Measurements from ENCODE around the gene HOXA7. TPM values are rescaled to one million over a fixed set of nuclear protein-coding genes. Genes with fewer than 3 reads are reported as not detected.

The HOXA7 gene
- total RNA-seq, 2 donors from 2014 or later = not detected

- Mint-ChIP-seq H3K36me3 (ENCODE audit: insufficient read depth in 2 of 2) (no peaks in the 10 kb centered on the region), H3K4me1 (ENCODE audit: low read depth) (peaks cover 38% of the 10 kb centered on the region), H3K27me3 (ENCODE audit: low read depth) (peaks cover 77% of the 10 kb centered on the region), H3K27ac (no peak overlapping the region), H3K4me3 (peak overlapping the region in 1 of 2 donors; percentile 85), H3K9me3 (no peaks in the 10 kb centered on the region)
- DNase-seq = peak in 1 of 2 donors; percentile 1
- no peak for ATAC-seq (replicated peaks in 1 of 2)
These were observed 26.6 kb upstream of the HOXA7 start for GRCh38 chr7:27182861-27183681.

GRCh38 chr7:27182285-27182841, 25.9 kb upstream of the HOXA7 start:
- peaks cover 77% of the 10 kb centered on the region for H3K27me3 Mint-ChIP-seq (ENCODE audit: low read depth)
- DNase-seq = no peak
- H3K4me1 Mint-ChIP-seq (ENCODE audit: low read depth) = peaks cover 31% of the 10 kb centered on the region
- no peak overlapping the region for H3K27ac Mint-ChIP-seq
- H3K9me3 Mint-ChIP-seq = no peaks in the 10 kb centered on the region
- H3K4me3 Mint-ChIP-seq = no peak overlapping the region
- ATAC-seq (replicated peaks in 1 of 2) = no peak
- H3K36me3 Mint-ChIP-seq (ENCODE audit: insufficient read depth in 2 of 2) = no peaks in the 10 kb centered on the region

GRCh38 chr7:27181795-27182275, 25.4 kb upstream of the HOXA7 start:
- Mint-ChIP-seq H3K36me3 (ENCODE audit: insufficient read depth in 2 of 2) (no peaks in the 10 kb centered on the region), H3K27me3 (ENCODE audit: low read depth) (peaks cover 73% of the 10 kb centered on the region), H3K4me1 (ENCODE audit: low read depth) (peaks cover 30% of the 10 kb centered on the region), H3K9me3 (no peaks in the 10 kb centered on the region), H3K4me3 (no peak overlapping the region), H3K27ac (no peak overlapping the region)
- ATAC-seq (replicated peaks in 1 of 2) (no peak), DNase-seq (peak in 1 of 2 donors; percentile 0)

DNA sequence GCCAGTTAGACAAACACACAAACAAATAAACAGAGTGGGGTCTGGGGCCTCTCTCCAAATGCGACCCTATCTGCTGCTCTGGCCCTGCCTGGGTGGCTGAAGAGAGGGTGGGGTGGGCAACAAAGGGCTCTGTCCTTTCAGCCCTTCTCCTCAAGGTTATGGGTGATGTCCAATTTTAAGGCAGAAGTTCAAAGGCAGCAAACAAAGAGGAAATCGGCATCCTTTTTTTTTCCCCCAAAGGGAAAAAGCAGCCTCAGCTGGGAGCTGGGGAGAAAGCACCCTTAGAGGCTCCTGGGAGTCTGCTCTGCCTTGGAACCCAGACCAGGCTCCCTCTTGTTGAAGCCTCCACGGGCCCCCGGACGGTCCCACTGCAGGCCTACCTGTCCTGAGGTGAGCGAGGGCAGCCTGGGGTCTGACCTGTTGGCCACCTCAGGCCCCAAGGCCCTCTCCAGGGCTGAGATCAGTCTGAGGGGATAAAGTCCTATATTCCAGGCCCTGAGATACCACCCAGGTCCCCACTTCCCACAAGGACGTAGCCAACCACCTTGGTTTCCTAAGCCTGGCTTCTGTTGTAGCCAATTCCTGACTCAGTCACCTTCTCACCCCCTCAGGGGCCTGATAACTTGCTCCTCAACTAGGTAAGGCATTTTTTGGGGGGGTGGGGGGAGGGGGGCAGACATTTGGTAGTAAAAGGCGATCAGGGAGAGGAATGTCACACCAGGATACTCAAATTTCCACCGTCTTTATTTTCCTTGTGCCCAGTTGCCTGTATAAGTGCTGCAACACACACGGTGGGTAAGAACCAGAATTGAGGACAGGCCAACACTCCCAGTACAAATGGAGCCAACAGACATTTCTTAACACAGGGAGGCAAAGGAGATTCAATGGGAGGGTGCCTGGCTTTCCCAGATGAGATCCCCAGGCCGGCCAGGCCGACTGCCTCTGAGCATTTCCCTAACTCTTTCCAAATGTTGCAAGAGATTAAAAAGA, 24.3 kb upstream of the HOXA7 start:
- no peak for ATAC-seq (replicated peaks in 1 of 2)
- Mint-ChIP-seq H3K4me1 (ENCODE audit: low read depth) (peaks cover 23% of the 10 kb centered on the region), H3K36me3 (ENCODE audit: insufficient read depth in 2 of 2) (no peaks in the 10 kb centered on the region), H3K27ac (no peak overlapping the region), H3K27me3 (ENCODE audit: low read depth) (peaks cover 66% of the 10 kb centered on the region), H3K4me3 (no peak overlapping the region), H3K9me3 (no peaks in the 10 kb centered on the region)
- no peak for DNase-seq

DNA sequence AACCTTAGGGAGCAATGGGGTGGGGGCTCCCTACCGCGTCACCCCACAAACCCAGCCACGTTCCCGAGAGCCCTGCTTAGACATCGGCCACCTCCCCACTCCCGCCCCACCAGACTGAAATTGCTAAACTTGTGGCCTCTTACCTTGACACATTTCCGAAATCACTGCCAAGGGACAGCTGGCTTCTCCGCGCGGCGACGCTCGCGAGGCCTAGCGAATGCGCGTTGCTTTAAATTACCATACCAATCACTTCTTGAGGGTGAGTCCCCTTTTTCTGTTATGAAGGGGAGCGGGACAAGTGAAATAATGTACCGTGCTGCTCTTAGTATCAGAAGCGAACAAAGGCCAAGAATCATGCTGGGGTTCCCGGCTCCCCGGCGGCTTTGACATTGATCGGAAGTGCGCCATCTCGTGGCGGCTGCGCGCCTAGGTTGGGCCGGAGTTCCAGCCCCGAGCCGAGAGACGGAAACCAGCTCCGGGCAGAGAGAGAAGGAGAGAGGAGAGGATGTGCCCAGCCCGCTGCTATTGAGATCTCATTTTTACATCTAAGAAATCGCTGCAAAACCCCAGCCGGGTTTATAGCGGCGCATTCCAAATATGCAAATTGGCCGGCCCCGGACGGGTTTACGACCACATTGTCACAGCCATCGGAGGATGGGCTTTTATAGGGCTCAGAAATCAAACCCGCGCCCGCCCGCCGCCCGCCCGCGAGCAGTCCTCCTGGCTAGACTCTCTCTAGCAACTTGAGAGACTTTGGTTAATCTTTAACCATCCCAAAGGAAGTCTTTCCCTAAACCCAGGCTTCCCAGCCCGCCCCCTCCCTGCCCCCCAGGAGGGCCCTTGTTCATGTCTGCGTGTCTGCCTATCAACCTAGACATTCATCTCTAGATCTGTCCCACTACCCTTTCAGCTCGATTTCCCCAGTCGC, 23.3 kb upstream of the HOXA7 start:
- Mint-ChIP-seq H3K9me3 (no peaks in the 10 kb centered on the region), H3K27ac (no peak overlapping the region), H3K36me3 (ENCODE audit: insufficient read depth in 2 of 2) (no peaks in the 10 kb centered on the region), H3K4me1 (ENCODE audit: low read depth) (peaks cover 13% of the 10 kb centered on the region), H3K4me3 (peak overlapping the region; percentile 12 to 67), H3K27me3 (ENCODE audit: low read depth) (peaks cover 65% of the 10 kb centered on the region)
- DNase-seq (peak; percentile 73 to 80), ATAC-seq (replicated peaks in 1 of 2) (peak; percentile 73)

DNA sequence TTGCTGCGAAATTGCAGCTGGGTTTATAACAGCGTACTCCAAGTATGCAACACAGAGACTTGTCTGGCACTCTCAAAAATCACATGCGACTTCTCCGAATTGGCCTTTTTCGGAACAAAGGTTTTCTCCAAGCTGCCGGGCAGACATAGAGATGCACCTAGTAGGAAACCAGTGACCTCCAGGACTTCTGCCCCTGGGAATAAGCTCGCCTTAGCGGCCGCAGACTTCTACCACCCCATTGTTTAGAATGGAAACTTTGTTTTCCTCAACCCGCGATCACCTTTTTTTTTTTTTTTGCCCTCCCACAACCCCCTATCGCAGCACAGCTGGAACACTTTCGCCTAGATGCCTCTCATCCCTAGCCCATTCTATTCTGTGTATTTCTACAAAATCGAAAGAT, 22.6 kb upstream of the HOXA7 start:
- no peak for DNase-seq
- Mint-ChIP-seq H3K36me3 (ENCODE audit: insufficient read depth in 2 of 2) (no peaks in the 10 kb centered on the region), H3K4me1 (ENCODE audit: low read depth) (peaks cover 11% of the 10 kb centered on the region), H3K4me3 (no peak overlapping the region), H3K27ac (no peak overlapping the region), H3K9me3 (no peaks in the 10 kb centered on the region), H3K27me3 (ENCODE audit: low read depth) (peaks cover 69% of the 10 kb centered on the region)
- no peak for ATAC-seq (replicated peaks in 1 of 2)

- ATAC-seq (replicated peaks in 1 of 2) (no peak), DNase-seq (no peak)
- Mint-ChIP-seq H3K36me3 (ENCODE audit: insufficient read depth in 2 of 2) (no peaks in the 10 kb centered on the region), H3K27ac (no peak overlapping the region), H3K27me3 (ENCODE audit: low read depth) (peaks cover 69% of the 10 kb centered on the region), H3K4me1 (ENCODE audit: low read depth) (peaks cover 6% of the 10 kb centered on the region), H3K4me3 (no peak overlapping the region), H3K9me3 (no peaks in the 10 kb centered on the region)
These were observed 21.9 kb upstream of the HOXA7 start for GRCh38 chr7:27178366-27178765.

- ATAC-seq (replicated peaks in 1 of 2) (no peak), DNase-seq (no peak)
- Mint-ChIP-seq H3K27me3 (ENCODE audit: low read depth) (peaks cover 66% of the 10 kb centered on the region), H3K4me3 (no peak overlapping the region), H3K4me1 (ENCODE audit: low read depth) (peaks cover 6% of the 10 kb centered on the region), H3K9me3 (no peaks in the 10 kb centered on the region), H3K36me3 (ENCODE audit: insufficient read depth in 2 of 2) (no peaks in the 10 kb centered on the region), H3K27ac (no peak overlapping the region)
These were observed 21.4 kb upstream of the HOXA7 start for GRCh38 chr7:27177795-27178320.

GRCh38 chr7:27176962-27177794, 20.7 kb upstream of the HOXA7 start:
- no peak for DNase-seq
- H3K4me3 Mint-ChIP-seq = no peak overlapping the region
- no peak for ATAC-seq (replicated peaks in 1 of 2)
- no peaks in the 10 kb centered on the region for H3K9me3 Mint-ChIP-seq
- H3K27ac Mint-ChIP-seq = no peak overlapping the region
- peaks cover 10% of the 10 kb centered on the region for H3K4me1 Mint-ChIP-seq (ENCODE audit: low read depth)
- no peaks in the 10 kb centered on the region for H3K36me3 Mint-ChIP-seq (ENCODE audit: insufficient read depth in 2 of 2)
- peaks cover 67% of the 10 kb centered on the region for H3K27me3 Mint-ChIP-seq (ENCODE audit: low read depth)

- Mint-ChIP-seq H3K36me3 (ENCODE audit: insufficient read depth in 2 of 2) (peaks cover 0 to 2% of the 10 kb centered on the region in 2 donors), H3K27me3 (ENCODE audit: low read depth) (peaks cover 73% of the 10 kb centered on the region), H3K4me3 (no peak overlapping the region), H3K9me3 (no peaks in the 10 kb centered on the region), H3K4me1 (ENCODE audit: low read depth) (peaks cover 17% of the 10 kb centered on the region), H3K27ac (no peak overlapping the region)
- DNase-seq = no peak
- no peak for ATAC-seq (replicated peaks in 1 of 2)
These were observed 20.0 kb upstream of the HOXA7 start for GRCh38 chr7:27176524-27176845.

DNA sequence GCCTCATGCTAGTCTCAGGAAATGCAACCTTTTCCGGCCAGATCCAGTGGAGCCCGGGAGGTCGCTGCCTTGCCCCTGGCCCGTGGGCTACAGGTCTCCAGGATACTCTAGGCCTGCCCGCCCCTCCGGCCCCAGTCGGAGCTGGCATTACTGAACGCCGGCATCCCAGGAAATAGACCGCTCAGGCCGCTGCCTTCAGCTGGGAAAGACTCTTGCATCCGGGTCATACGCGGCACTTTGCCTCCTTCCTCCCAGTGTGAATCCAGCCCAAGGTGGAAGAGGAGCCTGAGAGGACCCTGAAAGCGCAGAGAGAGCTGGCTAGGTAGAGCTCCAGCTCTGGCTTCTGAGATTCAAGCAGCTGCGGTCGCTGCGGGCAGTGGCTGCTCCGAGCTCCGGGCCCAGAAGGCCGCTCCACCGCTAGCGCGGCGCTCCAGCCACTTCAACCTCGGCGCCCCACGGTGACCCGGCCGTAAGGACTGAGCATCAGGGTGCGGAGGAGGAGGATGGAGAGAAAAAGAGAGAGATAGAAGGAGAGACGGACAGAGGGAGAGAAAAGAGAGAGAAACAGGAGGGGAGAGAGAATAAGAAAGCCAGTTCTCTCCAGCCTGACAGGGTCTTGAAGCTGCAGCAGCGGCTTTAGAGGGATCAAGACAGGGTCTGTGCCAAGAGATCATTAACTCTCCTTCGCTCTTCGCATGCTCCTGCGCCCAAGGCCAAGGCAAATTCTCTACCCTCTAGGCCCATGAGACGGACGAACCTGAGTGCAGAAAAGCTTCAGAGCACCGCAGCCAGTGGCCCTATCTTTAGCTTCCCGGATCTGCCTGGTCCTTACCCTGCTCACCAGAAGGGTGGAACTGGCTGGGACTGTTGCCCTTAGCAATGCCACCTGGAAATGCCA, 19.4 kb upstream of the HOXA7 start:
- Mint-ChIP-seq H3K4me3 (no peak overlapping the region), H3K36me3 (ENCODE audit: insufficient read depth in 2 of 2) (peaks cover 0 to 2% of the 10 kb centered on the region in 2 donors), H3K27ac (no peak overlapping the region), H3K9me3 (no peaks in the 10 kb centered on the region), H3K27me3 (ENCODE audit: low read depth) (peaks cover 73% of the 10 kb centered on the region), H3K4me1 (ENCODE audit: low read depth) (peaks cover 23% of the 10 kb centered on the region)
- no peak for DNase-seq
- ATAC-seq (replicated peaks in 1 of 2) = no peak
